K562 (cell line): ENCODE data around the gene UQCRHL. TPM values are rescaled to one million over a fixed set of nuclear protein-coding genes. Genes with fewer than 3 reads are reported as not detected.
A peak's percentile ranks its signal among the peaks of the same experiment; 100 is the strongest.

Experiments used
- ARID1B ChIP-seq: fragments of 450-650 bp; IDR thresholded peaks from 2 replicates; pipeline ENCODE4 v1.6.1; 2016; ENCODE audit warnings: antibody characterized with exemption, mild to moderate bottlenecking, inconsistent platforms
- BACH1 ChIP-seq: fragments of 200-800 bp; sonication (Bioruptor generic); IDR thresholded peaks from 2 replicates; pipeline ENCODE4 v1.6.1; 2016; ENCODE audit warnings: missing genetic modification characterization, missing compliant biosample characterization
- CEBPZ ChIP-seq: fragments of 150-350 bp; IDR thresholded peaks from 2 replicates; pipeline ENCODE4 v1.6.1; 2014; ENCODE audit warnings: low read depth, mild to moderate bottlenecking, low read length, borderline replicate concordance
- GMEB1 ChIP-seq: fragments of 250-450 bp; sonication (Bioruptor Pico); IDR thresholded peaks from 2 replicates; pipeline ENCODE4 v1.4.0; 2020; ENCODE audit warnings: mild to moderate bottlenecking
- GTF2A2 ChIP-seq: IDR thresholded peaks from 2 replicates; pipeline ENCODE4 v1.6.1; 2016; ENCODE audit warnings: mild to moderate bottlenecking, missing genetic modification characterization, missing compliant biosample characterization
- OTX1 ChIP-seq: fragments of 450-650 bp; formaldehyde crosslinking; IDR thresholded peaks from 2 replicates; pipeline ENCODE4 v1.4.0; 2022; ENCODE audit warnings: mild to moderate bottlenecking
- PHF21A ChIP-seq: fragments of 450-650 bp; IDR thresholded peaks from 2 replicates; pipeline ENCODE4 v1.6.1; 2017; ENCODE audit warnings: low read depth, borderline replicate concordance
- PURB ChIP-seq: sonication (generic); formaldehyde crosslinking; IDR thresholded peaks from 2 replicates; pipeline ENCODE4 v1.9.0; 2021; ENCODE audit warnings: low read depth, mild to moderate bottlenecking, missing genetic modification reagents
- RNF219 ChIP-seq: fragments of 250-450 bp; sonication (Bioruptor Pico); IDR thresholded peaks from 2 replicates; pipeline ENCODE4 v1.5.0; 2022; ENCODE audit warnings: mild to moderate bottlenecking
- TAF15 ChIP-seq: fragments of 200-400 bp; formaldehyde crosslinking; IDR thresholded peaks from 2 replicates; pipeline ENCODE4 v1.6.1; 2017; ENCODE audit warnings: mild to moderate bottlenecking, low read depth, low read length, moderate library complexity
- TEAD4 ChIP-seq, 2 experiments: sonication (generic) in 1 of 2; formaldehyde crosslinking in 1 of 2; IDR thresholded peaks; 2 replicates each; pipeline versions ENCODE4 v1.6.1 to v1.8.0; 2012 to 2022; ENCODE audit warnings: borderline replicate concordance in 1 of 2, inconsistent platforms in 1 of 2, low read length in 1 of 2, mild to moderate bottlenecking in 1 of 2, missing genetic modification reagents in 1 of 2
- THRB ChIP-seq: fragments of 450-650 bp; formaldehyde crosslinking; conservative IDR thresholded peaks from 2 replicates; pipeline ENCODE4 v1.4.0; 2022; ENCODE audit warnings: mild to moderate bottlenecking, missing genetic modification characterization
- ZBTB11 ChIP-seq, 3 experiments: fragments of 200-800 bp in 1 of 3; fragments of 250-450 bp in 1 of 3; fragments of 450-650 bp in 1 of 3; sonication (Bioruptor Pico) in 1 of 3; sonication (Bioruptor generic) in 1 of 3; formaldehyde crosslinking in 1 of 3; IDR thresholded peaks; 2 replicates each; pipeline versions ENCODE4 v1.6.1 to v1.8.0; 2016 to 2022; ENCODE audit warnings: mild to moderate bottlenecking in 2 of 3, missing genetic modification characterization in 2 of 3, missing compliant biosample characterization in 1 of 3, moderate library complexity in 1 of 3
- polyA plus RNA-seq, 8 experiments: library from polyadenylated mRNA; depleted of rRNA in 4 of 8; stranded (reverse) in 5 of 8; unstranded in 3 of 8; fragments of >200 nt; fragmentation: Nextera tagmentation in 2 of 8; fragmentation: Illumina TruSeq in 1 of 8; extraction: Ambion mirVana in 2 of 8; extraction: Trizol in 1 of 8; gene quantifications; 2 replicates each; pipeline versions ENCODE4 v1.2.1 to v1.2.3, GENCODE V29; 2011 to 2014; ENCODE audit warnings: inconsistent platforms in 1 of 8, missing spikeins in 1 of 8
- total RNA-seq, 7 experiments: library from RNA; depleted of rRNA in 6 of 7; stranded (reverse); fragments of >200 nt in 6 of 7; fragmentation: Illumina TruSeq in 2 of 7; extraction: Trizol in 2 of 7; gene quantifications; 2 replicates each; pipeline versions ENCODE4 v1.2.1 to v1.2.3, GENCODE V29; 2011 to 2021; ENCODE audit warnings: low replicate concordance in 1 of 7

Gene UQCRHL
- total and polyA plus RNA-seq, 9 of the 15 experiments (the other 6 are each of a cell fraction or from before 2014, with no cell fraction given) = 5.1 to 41.3 (median 21.8) TPM

- TF ChIP-seq GTF2A2 (tag) = no peak
- TF ChIP-seq GMEB1 = peak; percentile 89
- peak; percentile 59; the same call in 1 of the 2 replicates for TF ChIP-seq BACH1
- TF ChIP-seq PHF21A = no peak
- TF ChIP-seq ARID1B = no peak; the same call in 1 of the 2 replicates
- TF ChIP-seq RNF219 = no peak
- TF ChIP-seq TAF15 = no peak
- TF ChIP-seq PURB (CRISPR knock-in tag) = no peak
- peak; percentile 91 for TF ChIP-seq OTX1 (CRISPR knock-in tag)
- peak in 1 of 3 experiments; percentile 79; a peak in 2 of 6 replicates for TF ChIP-seq ZBTB11 (CRISPR knock-in tag; IDR thresholded peaks at IDR 0.05)
- TF ChIP-seq THRB (CRISPR knock-in tag) = peak; percentile 85
- TF ChIP-seq CEBPZ = no peak
- TF ChIP-seq TEAD4 (IDR thresholded peaks at IDR 0.05; ENCODE audit: low read length) = peak; percentile 85; the same call in 1 of the 2 replicates
- TF ChIP-seq TEAD4 (CRISPR knock-in tag; IDR thresholded peaks at IDR 0.05; ENCODE audit: borderline replicate concordance) = no peak
These were observed 28.5 kb upstream of the UQCRHL start (continued) for GRCh38 chr1:15835741-15836510.
